Spinal cord (tissue), 10 donors: ENCODE results near the gene PLSCR3. TPM values are rescaled to one million over a fixed set of nuclear protein-coding genes. Genes with fewer than 3 reads are reported as not detected.

ENCODE experiments used
- DNase-seq, 6 donors: peaks; one replicate each; pipeline versions ENCODE4 v3.0.0 to v3.0.0-alpha.2; 2013 to 2015; ENCODE audit warnings: low spot score in 6 of 6, low read depth in 4 of 6
- H3K27ac ChIP-seq: one replicate; pipeline ENCODE4 v1.5.1; 2013; ENCODE audit warnings: low read depth, low read length, control low read depth
- H3K27me3 ChIP-seq: one replicate; pipeline ENCODE4 v1.6.1; 2013; ENCODE audit warnings: low read length; ENCODE audit not compliant: control insufficient read depth, insufficient read depth
- H3K36me3 ChIP-seq: one replicate; pipeline ENCODE4 v1.6.1; 2013; ENCODE audit warnings: low read length; ENCODE audit not compliant: control insufficient read depth, insufficient read depth
- H3K4me1 ChIP-seq: one replicate; pipeline ENCODE4 v1.6.1; 2013; ENCODE audit warnings: low read length; ENCODE audit not compliant: control insufficient read depth, insufficient read depth
- H3K4me3 ChIP-seq: one replicate; pipeline ENCODE4 v1.5.1; 2013; ENCODE audit warnings: low read depth, low read length, control low read depth
- H3K9me3 ChIP-seq: one replicate; pipeline ENCODE4 v1.6.1; 2013; ENCODE audit warnings: low read length; ENCODE audit not compliant: control insufficient read depth, insufficient read depth
- WGBS: methylation state at CpG from one replicate; pipeline ENCODE4 v1.1.5; 2013; ENCODE audit warnings: missing lambda C conversion rate; ENCODE audit not compliant: insufficient coverage; 5-methylcytosine and 5-hydroxymethylcytosine counted together
- polyA plus RNA-seq, 2 donors: library from polyadenylated mRNA; unstranded; fragments of 120-200 nt; gene quantifications; one replicate each; pipeline ENCODE4 v1.2.1, GENCODE V29; 2013; ENCODE audit not compliant: insufficient read length in 2 of 2
- total RNA-seq, 2 donors: library from RNA; depleted of rRNA in 1 of 2; stranded (reverse); fragments of 120-200 nt in 1 of 2; fragments of >200 nt in 1 of 2; gene quantifications; one replicate each; pipeline versions ENCODE4 v1.2.3 to v1.2.4, GENCODE V29; 2013 to 2014
- donor health status: healthy.

PLSCR3 gene
- total and polyA plus RNA-seq, 4 donors: 8.0 to 38.8 (median 25.5) TPM

DNA sequence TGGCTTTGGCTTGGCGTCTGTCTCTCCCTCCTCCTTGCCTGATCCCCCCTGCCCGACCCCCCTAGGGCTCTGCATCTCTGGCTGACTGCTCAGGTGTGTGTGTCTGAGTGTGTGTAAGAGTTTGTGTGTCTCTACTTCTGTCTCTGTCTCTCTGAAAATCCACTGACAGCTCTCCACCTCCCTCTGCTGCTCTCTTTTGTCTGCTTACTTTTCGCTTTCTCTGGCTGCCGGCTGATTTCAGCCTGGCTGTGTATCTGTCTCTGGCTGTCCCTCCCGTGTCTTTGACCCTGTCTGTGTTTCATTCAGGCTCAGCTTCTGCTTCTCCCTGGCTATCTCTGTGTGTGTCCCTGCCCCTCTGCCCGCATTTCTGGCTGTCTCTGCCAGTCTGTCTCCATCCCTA lies 22.0 kb upstream of the PLSCR3 start:
- peaks cover 87% of the 10 kb centered on the region for H3K36me3 ChIP-seq
- WGBS: 67% methylated on average over 4 of the region's 6 CpGs

DNA sequence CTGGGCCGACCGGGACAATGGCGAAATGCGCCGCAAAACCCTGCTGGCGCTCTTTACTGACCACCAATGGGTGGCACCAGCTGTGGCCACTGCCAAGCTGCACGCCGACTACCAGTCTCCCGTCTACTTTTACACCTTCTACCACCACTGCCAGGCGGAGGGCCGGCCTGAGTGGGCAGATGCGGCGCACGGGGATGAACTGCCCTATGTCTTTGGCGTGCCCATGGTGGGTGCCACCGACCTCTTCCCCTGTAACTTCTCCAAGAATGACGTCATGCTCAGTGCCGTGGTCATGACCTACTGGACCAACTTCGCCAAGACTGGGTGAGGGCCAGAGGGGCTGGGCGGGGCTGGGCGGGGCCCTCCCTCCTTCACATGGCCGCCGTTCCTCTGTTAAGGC lies 21.5 kb upstream of the PLSCR3 start:
- H3K4me1 ChIP-seq: peaks cover 35% of the 10 kb centered on the region
- H3K9me3 ChIP-seq: no peaks in the 10 kb centered on the region
- no peak overlapping the region for H3K27ac ChIP-seq
- H3K4me3 ChIP-seq: no peak overlapping the region
- peaks cover 87% of the 10 kb centered on the region for H3K36me3 ChIP-seq
- 92% methylated on average over 23 of the region's 23 CpGs for WGBS
- H3K27me3 ChIP-seq: no peaks in the 10 kb centered on the region
- no peak for DNase-seq

More for the DNA sequence above, 22.0 kb upstream of the PLSCR3 start:
- Histone ChIP-seq H3K4me1 (peaks cover 36% of the 10 kb centered on the region), H3K4me3 (no peak overlapping the region), H3K27ac (no peak overlapping the region), H3K9me3 (no peaks in the 10 kb centered on the region), H3K27me3 (no peaks in the 10 kb centered on the region)
- DNase-seq: no peak

DNA sequence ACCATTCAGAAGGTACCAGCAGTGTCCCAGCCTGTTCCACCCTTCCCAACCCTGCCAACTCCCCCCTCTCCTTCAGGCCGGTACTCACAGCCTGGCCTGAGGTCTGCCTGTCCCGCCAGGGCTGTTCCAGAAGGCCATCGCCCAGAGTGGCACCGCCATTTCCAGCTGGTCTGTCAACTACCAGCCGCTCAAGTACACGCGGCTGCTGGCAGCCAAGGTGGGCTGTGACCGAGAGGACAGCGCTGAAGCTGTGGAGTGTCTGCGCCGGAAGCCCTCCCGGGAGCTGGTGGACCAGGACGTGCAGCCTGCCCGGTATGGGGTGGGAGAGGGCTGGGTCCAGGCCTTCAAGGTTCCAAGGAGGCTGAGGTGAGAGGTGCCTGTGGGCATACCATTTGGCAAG lies 20.5 kb upstream of the PLSCR3 start:
- peaks cover 26% of the 10 kb centered on the region for H3K4me1 ChIP-seq
- H3K27ac ChIP-seq: no peak overlapping the region
- H3K4me3 ChIP-seq: no peak overlapping the region
- 88% methylated on average over 14 of the region's 14 CpGs for WGBS
- no peak for DNase-seq
- no peaks in the 10 kb centered on the region for H3K27me3 ChIP-seq
- H3K36me3 ChIP-seq: peaks cover 88% of the 10 kb centered on the region
- no peaks in the 10 kb centered on the region for H3K9me3 ChIP-seq

DNA sequence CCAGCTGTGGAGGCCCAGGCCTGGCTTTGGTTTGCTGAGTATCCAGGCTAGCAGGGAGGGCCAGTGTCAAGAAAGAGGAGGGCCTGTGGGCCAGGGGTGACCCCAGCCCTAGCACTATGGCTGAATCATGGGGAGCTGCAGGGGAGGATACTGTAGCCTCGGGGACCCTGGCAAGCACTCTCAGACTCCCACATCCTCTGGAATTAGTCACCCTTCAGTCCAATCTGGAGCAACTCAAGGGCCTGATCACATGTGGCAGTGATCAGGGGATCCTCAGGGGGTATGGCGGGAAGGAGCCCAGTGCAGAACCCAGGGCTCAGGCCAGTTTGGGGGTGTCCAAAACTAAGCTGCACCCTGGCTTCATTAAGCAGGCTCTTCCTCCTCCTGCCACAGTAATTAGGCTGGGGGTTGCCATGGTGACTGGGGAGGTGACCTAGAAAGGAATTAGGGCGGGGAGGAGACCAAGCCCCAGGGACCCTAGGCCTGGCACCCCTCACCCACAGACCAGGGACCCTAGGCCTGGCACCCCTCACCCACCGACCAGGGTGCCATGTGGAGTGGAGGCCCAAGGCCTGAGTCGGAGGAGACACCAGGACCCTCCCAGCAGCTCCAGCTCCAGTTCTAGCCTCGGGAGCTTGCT lies 19.1 kb upstream of the PLSCR3 start:
- no peak overlapping the region for H3K27ac ChIP-seq
- no peak overlapping the region for H3K4me3 ChIP-seq
- no peak for DNase-seq
- H3K4me1 ChIP-seq: peaks cover 14% of the 10 kb centered on the region
- H3K36me3 ChIP-seq: peaks cover 90% of the 10 kb centered on the region
- no peaks in the 10 kb centered on the region for H3K9me3 ChIP-seq
- no peaks in the 10 kb centered on the region for H3K27me3 ChIP-seq
- WGBS: 90% methylated on average over 2 of the region's 6 CpGs

DNA sequence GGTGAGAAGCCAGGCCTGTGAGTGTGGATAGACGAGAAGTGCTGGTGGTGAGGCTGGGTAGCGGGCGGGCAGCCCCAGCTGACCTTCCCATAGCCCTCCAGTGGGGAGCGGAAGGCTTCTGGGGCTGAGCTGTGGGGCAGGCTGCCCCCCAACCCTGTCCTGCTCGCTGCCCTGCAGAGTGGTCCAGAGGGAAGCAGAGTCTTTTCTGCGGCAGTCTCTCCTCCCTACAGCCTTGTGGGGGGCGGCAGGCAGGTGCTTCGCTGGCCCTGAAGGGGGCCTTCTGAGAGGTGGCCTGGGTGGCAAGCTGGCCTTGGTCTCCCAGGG lies 17.1 kb upstream of the PLSCR3 start:
- Histone ChIP-seq H3K27ac (no peak overlapping the region), H3K4me3 (no peak overlapping the region), H3K36me3 (peaks cover 76% of the 10 kb centered on the region), H3K4me1 (peaks cover 27% of the 10 kb centered on the region), H3K9me3 (no peaks in the 10 kb centered on the region), H3K27me3 (no peaks in the 10 kb centered on the region)
- DNase-seq: no peak
- 68% methylated on average over 4 of the region's 8 CpGs for WGBS

DNA sequence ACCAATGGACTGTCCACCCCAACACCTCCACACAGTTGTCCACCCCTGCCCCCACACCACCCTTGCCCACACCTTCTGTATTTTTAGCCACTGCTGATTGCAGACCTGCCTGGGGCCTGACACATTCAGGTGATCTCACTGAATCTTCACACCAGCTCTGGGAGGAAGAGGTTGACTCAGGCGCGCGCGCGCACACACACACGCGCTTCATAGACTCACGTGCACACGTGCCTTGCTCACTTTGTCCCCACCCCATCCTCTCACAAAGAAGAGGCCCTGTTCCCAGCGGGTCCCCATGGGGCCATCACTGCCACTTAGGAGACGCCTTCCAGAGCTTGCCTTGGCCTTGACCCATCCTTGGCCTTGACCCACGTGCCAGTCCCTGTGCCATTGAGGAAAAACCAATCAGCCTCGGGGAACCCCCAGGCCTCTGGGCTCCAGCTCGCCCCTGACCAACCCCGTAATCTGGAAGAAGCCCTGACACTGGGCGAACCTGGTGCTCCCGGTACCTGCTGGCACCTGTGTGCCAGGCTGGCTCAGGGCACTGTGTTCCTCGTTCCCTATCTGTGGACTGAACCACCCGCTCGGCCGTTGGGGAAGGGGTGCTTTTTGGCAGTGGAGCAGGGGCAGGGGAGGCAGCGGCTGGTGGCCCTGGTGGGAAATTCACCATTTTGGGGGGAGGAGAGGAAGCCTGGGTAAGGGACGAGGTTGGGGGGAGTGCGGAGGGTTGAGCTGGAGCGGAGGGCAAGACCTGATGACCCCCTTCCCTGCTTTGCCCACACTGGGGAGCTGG lies 16.5 kb upstream of the PLSCR3 start:
- peaks cover 72% of the 10 kb centered on the region for H3K36me3 ChIP-seq
- no peak overlapping the region for H3K27ac ChIP-seq

DNA sequence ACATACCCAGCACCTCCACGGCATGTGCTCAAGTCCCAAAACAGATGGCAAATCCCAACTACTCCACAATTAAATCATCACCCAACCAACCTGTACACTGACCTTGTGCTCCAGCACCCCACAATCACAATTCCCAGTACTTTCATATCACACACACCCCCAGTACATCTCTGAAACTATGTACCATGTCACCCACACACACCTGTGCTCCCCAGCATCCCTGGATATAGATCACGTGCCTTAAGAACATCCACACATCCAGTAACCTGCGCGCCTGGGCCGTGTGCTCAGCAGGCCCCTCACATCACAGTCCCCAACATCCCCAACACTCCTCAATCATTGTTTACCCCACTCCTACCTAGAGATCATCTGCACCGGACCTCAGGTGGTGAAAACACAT lies 15.4 kb upstream of the PLSCR3 start:
- 92% methylated on average over 6 of the region's 6 CpGs for WGBS
- Histone ChIP-seq H3K4me3 (no peak overlapping the region), H3K36me3 (peaks cover 61% of the 10 kb centered on the region), H3K27me3 (no peaks in the 10 kb centered on the region), H3K9me3 (no peaks in the 10 kb centered on the region), H3K4me1 (peaks cover 42% of the 10 kb centered on the region), H3K27ac (no peak overlapping the region)
- DNase-seq: no peak

More for the DNA sequence above, 16.5 kb upstream of the PLSCR3 start:
- DNase-seq: no peak
- Histone ChIP-seq H3K4me3 (no peak overlapping the region), H3K4me1 (peaks cover 33% of the 10 kb centered on the region), H3K27me3 (no peaks in the 10 kb centered on the region), H3K9me3 (no peaks in the 10 kb centered on the region)
- WGBS: 87% methylated on average over 21 of the region's 25 CpGs

DNA sequence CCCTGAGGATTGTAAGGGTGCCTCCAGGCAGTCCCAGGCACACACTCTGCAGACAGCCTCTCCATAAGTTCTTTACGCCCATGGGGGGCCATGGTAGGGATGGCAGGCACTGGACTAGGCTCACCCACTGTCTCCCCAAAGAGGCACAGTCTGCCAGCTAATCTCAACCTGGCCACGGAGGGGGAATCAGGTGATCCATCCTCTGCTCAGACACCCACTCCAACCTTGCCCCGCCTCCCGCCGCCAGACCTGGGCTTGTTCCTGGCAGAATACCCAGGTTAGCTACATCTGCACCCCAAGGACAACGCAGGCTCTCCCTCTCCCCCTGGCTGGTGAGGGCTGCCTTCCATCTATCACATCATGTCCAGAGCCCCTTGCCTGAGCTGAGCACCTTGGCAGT lies 14.5 kb upstream of the PLSCR3 start:
- DNase-seq: no peak
- Histone ChIP-seq H3K4me3 (no peak overlapping the region), H3K36me3 (peaks cover 53% of the 10 kb centered on the region), H3K27me3 (no peaks in the 10 kb centered on the region), H3K27ac (no peak overlapping the region), H3K9me3 (no peaks in the 10 kb centered on the region), H3K4me1 (peaks cover 40% of the 10 kb centered on the region)
- WGBS: 92% methylated on average over 6 of the region's 6 CpGs

DNA sequence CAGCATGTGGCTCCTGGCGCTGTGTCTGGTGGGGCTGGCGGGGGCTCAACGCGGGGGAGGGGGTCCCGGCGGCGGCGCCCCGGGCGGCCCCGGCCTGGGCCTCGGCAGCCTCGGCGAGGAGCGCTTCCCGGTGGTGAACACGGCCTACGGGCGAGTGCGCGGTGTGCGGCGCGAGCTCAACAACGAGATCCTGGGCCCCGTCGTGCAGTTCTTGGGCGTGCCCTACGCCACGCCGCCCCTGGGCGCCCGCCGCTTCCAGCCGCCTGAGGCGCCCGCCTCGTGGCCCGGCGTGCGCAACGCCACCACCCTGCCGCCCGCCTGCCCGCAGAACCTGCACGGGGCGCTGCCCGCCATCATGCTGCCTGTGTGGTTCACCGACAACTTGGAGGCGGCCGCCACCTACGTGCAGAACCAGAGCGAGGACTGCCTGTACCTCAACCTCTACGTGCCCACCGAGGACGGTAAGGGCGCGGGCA lies 14.0 kb upstream of the PLSCR3 start:
- DNase-seq: no peak
- Histone ChIP-seq H3K4me3 (no peak overlapping the region), H3K27ac (no peak overlapping the region), H3K4me1 (peaks cover 37% of the 10 kb centered on the region), H3K27me3 (no peaks in the 10 kb centered on the region), H3K36me3 (peaks cover 47% of the 10 kb centered on the region), H3K9me3 (no peaks in the 10 kb centered on the region)
- 59% methylated on average over 57 of the region's 58 CpGs for WGBS
